LNCaP clone FGC (cell line): ENCODE measurements around the gene PNMA8B.

Source experiments
- DNase-seq: peaks from one replicate; pipeline ENCODE4 v3.0.0-alpha.2; 2011; ENCODE audit warnings: low read depth
- H3K4me3 ChIP-seq: 2 replicates; pipeline ENCODE4 v1.5.1; 2011; ENCODE audit warnings: mild to moderate bottlenecking, low read depth, low read length, control low read depth
- CTCF ChIP-seq: IDR thresholded peaks from 2 replicates; pipeline ENCODE4 v1.5.1; 2012; ENCODE audit warnings: mild to moderate bottlenecking; ENCODE audit not compliant: control insufficient read depth, insufficient read depth; ENCODE audit errors: extremely low read depth

Gene PNMA8B

DNA sequence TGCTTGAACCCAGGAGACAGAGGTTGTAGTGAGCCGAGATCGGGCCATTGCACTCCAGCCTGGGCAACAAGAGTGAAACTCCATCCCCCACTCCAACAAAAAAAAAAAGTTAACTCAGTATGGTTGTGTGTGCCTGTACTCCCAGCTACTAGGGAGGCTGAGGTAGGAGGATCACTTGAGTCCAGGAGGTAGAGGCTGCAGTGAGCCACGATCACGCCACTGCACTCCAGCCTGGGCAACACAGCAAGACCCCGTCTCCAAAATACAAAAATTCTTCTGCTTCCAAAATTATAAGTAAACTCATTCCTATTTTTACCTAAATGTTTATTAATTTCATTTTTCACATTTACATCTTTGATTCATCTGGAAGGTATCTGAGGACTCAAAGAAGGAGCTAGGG is 38.7 kb downstream of the PNMA8B start:
- H3K4me3 ChIP-seq = no peak overlapping the region
- TF ChIP-seq CTCF = no peak
- DNase-seq = no peak

DNA sequence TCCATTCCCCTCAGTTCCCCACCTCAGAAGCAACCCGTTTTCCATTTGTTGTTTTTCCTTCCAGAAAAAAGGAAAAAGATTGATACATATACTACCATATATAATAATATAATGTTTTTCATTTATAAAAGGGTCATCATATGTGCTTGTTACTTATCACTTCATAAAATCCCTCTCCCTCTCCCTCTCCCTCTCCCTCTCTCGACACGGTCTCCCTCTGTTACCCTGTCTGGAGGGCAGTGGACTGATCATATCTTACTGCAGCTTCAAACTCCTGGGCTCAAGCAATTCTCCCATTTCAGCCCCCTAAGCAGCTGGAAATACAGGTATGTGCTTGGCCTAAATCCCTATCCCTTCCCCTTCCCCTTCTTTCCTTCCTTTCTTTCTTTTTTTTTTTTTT is 41.4 kb downstream of the PNMA8B start:
- no peak overlapping the region for H3K4me3 ChIP-seq
- no peak for DNase-seq
- no peak for TF ChIP-seq CTCF

GRCh38 chr19:46453661-46454060 is 42.0 kb downstream of the PNMA8B start:
- DNase-seq = no peak
- TF ChIP-seq CTCF = no peak
- no peak overlapping the region for H3K4me3 ChIP-seq

DNA sequence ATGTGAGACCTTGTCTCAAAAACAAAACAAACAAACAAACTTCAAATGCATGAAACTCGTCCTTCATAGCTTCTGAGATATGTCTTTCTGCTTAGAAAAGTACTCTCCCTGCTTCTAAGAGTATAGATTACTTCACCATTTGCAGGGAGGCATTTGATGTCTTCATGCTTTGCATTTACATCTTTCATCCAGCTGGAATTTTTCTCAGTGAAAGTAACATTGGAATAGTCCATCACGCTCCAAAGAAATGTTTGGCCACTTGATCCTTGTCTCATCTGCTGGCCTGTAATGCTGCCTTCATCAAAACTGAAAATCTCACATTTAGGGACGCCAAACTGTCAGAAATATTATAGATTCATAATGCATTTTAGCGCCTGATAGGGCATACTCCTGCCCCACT is 43.5 kb downstream of the PNMA8B start:
- no peak overlapping the region for H3K4me3 ChIP-seq
- no peak for DNase-seq
- no peak for TF ChIP-seq CTCF

DNA sequence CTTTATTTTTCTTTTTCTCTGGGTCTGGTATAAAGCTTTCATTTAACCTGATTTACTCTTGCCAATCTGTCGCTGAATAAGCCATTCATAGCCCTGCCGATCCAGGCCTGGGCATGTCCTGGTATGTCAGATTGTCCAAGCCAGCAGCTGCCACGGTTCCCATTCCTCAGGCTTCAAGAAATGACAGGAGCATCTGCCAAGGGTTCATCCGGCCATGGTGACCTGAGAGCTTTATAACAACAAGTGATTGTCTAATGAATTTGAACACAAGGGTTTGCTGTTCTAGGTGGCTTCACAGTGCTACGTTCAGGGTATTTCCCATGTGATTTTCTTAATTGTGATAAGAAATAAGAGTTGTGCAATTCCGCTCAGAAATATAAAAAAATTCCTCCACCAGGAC is 44.3 kb downstream of the PNMA8B start:
- TF ChIP-seq CTCF = no peak
- no peak overlapping the region for H3K4me3 ChIP-seq
- DNase-seq = no peak

GRCh38 chr19:46450737-46451136 is 44.9 kb downstream of the PNMA8B start:
- no peak for TF ChIP-seq CTCF
- no peak for DNase-seq
- no peak overlapping the region for H3K4me3 ChIP-seq

- TF ChIP-seq CTCF = no peak
- no peak overlapping the region for H3K4me3 ChIP-seq
- DNase-seq = no peak
These were observed 46.4 kb downstream of the PNMA8B start for GRCh38 chr19:46449228-46449627.
